Activated naive CD4-positive, alpha-beta T cell treated with anti-CD3 and anti-CD28 coated beads, Interleukin-2, amount 50 U/mL, for 24 hours (primary cell): Measurements from ENCODE around the gene HNRNPUL1.
A peak's percentile ranks its signal among the peaks of the same experiment; 100 is the strongest.
"Not testable (repeated sequence)": the region's sequence is repeated elsewhere in the genome, so short reads cannot be mapped to it uniquely, and the experiment has no call there.

Experiments used
- H3K27ac Mint-ChIP-seq: one replicate; pipeline ENCODE4 v1.8.0; 2021; ENCODE audit warnings: mild to moderate bottlenecking, mixed read lengths
- H3K27me3 Mint-ChIP-seq: one replicate; pipeline ENCODE4 v1.8.0; 2021; ENCODE audit warnings: mixed read lengths
- H3K36me3 Mint-ChIP-seq: one replicate; pipeline ENCODE4 v1.8.0; 2021; ENCODE audit warnings: mixed read lengths
- H3K4me1 Mint-ChIP-seq: one replicate; pipeline ENCODE4 v1.8.0; 2021; ENCODE audit warnings: mixed read lengths
- H3K4me3 Mint-ChIP-seq: one replicate; pipeline ENCODE4 v1.8.0; 2021; ENCODE audit warnings: mild to moderate bottlenecking, mixed read lengths
- H3K9me3 Mint-ChIP-seq: one replicate; pipeline ENCODE4 v1.8.0; 2021; ENCODE audit warnings: mixed read lengths

HNRNPUL1 gene

DNA sequence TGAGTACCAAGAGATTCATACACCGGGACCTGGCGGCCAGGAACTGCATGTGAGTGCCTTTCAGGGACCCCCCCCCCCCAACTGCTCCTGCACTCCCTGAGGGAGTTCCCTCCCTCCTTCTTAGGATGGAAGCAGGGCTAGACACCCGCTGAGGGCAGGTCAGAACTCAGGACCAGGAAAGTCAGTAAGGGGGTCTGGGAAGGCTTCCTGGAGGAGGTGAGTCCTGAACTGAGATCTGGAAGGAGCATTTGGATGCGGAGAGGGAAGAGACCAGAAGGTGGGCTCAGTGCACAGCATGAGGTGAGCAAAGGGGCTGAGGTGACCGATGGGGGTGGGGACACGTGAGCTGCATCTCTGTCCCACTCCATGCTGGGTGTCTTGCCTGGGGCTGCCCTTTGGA is 10.5 kb upstream of the HNRNPUL1 start:
- no peaks in the 10 kb centered on the region for H3K4me1 Mint-ChIP-seq

DNA sequence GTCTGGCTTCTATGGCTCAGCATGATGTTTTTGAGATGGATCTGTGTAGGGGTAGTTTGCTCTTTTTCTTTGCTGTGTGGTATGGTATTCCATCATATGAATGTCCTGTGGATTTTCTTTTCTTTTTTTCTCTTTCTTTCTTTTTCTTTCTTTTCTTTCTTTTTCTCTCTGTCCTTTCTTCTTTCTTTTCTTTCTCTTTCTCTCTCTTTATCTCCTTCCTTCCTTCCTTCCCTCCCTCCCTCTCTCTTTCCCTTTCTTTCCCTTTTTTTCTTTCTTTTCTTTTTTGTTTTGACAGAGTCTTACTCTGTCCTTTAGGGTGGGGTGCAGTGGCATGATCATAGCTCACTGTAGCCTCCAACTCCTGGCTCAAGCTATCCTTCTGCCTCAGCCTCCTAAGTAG is 9.0 kb upstream of the HNRNPUL1 start:
- Mint-ChIP-seq H3K27me3 (no peaks in the 10 kb centered on the region), H3K36me3 (no peaks in the 10 kb centered on the region), H3K4me3 (no peak overlapping the region), H3K27ac (no peak overlapping the region), H3K4me1 (no peaks in the 10 kb centered on the region), H3K9me3 (no peaks in the 10 kb centered on the region)

More for the DNA sequence above, 10.5 kb upstream of the HNRNPUL1 start:
- no peaks in the 10 kb centered on the region for H3K27me3 Mint-ChIP-seq
- no peaks in the 10 kb centered on the region for H3K36me3 Mint-ChIP-seq
- H3K27ac Mint-ChIP-seq, result no peak overlapping the region
- H3K4me3 Mint-ChIP-seq, result no peak overlapping the region
- H3K9me3 Mint-ChIP-seq, result no peaks in the 10 kb centered on the region

DNA sequence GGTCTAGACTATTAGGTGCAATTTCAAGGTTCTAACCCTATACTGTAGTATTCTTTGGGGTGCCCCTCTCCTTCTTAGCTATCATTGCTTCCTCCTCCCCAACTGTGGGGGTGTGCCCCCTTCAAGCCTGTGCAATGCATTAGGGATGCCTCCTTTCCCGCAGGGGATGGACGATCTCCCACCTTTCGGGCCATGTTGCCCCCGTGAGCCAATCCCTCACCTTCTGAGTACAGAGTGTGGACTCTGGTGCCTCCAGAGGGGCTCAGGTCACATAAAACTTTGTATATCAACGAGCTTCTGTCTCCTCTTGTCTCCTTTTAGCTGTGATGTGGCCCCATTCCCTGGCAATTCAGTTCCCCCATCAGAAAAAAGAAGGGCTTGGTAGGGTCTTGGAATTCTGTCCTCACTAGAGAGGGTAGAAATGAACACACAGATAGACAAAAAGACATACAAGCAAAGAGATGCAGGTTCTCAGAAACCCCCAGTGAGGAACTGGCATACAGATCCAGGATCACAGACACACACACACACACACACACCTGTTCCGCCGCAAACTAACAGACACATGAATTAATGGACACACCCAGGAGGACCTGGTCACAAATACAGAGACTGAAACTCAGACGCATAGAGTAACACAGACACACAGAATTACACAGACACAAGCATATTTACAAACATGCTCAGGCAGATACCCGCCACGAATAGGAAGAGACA is 2.5 kb upstream of the HNRNPUL1 start:
- H3K27ac Mint-ChIP-seq, result peak overlapping the region; percentile 99
- peak overlapping the region; percentile 95 for H3K4me3 Mint-ChIP-seq
- H3K36me3 Mint-ChIP-seq, result peaks cover 2% of the 10 kb centered on the region
- no peaks in the 10 kb centered on the region for H3K9me3 Mint-ChIP-seq
- H3K27me3 Mint-ChIP-seq, result no peaks in the 10 kb centered on the region
- H3K4me1 Mint-ChIP-seq, result peaks cover 29% of the 10 kb centered on the region

DNA sequence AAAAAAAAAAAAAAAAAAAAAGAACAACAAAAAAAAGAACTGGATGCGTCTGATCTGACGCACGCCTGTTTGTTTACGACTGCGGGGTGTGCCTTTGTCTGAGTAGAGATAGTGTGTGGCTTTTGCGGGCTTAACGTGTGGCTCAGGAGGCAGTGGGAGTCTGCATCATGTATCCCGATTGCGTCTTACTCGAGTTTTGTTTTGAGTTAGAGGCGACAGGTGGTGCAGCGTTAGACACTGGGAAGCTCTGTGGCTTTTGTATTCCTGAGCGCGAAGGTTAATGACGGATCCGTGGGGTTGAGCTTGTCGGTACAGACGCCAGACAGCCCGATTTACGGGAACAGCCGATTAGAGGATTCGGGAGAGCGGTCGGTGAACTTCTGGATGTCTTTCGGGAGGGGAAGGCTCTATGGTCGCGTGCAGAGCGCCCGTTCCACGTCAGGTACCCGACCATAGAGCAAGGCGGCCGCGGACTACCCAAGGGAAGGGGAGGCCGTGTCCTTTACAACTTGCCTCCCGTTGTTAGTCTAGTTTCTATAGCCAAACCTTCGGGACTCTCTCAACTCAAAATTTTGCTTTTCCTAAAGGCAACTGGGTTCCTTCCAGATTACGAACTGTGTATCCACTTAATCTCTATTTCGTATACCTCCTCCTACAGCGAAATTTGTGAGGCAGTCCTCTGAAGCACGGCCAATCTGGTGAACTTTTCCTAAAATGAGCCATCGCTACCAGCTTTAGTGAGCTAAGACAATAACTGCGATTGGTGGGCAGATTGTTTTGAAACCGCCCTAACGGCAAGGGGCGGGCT is 926 bp upstream of the HNRNPUL1 start:
- Mint-ChIP-seq H3K4me3 (peak overlapping the region; percentile 95), H3K9me3 (no peaks in the 10 kb centered on the region), H3K36me3 (peaks cover 4% of the 10 kb centered on the region), H3K27me3 (no peaks in the 10 kb centered on the region), H3K27ac (peak overlapping the region; percentile 99), H3K4me1 (peaks cover 44% of the 10 kb centered on the region)

DNA sequence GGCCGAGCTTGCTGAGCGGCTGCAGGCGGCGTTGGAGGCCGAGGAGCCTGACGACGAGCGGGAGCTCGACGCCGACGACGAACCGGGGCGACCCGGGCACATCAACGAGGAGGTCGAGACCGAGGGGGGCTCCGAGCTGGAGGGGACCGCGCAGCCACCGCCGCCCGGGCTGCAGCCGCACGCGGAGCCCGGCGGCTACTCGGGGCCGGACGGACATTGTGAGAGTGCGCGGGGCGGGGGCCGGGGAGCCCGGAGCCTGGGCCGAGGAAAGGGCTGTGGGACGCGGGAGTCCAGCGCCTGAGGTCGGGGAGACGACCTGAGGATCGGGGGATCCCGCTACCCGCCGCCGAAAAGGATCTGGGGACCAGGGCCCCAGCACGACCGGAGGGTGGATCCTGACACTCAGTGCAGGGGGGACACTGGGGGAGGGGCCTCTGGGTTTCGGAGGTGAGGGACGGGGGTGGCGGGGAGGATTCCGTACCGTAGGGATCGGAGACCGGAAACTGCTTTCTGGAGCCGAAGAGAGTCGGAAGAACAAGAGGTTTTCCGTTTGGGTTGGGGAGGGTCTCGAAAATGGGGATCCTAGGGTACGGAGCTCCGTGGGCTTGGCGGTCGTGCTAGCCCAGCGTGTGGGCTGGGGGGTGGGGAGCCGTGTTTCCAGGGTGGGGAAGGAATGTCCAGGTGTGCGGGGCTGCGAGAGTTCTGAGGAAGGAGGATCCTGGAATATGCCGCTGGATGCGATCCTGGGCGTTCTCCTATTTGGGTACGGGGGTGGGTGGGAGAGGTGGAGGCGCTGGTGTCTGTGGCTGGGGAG is 616 bp downstream of the HNRNPUL1 start:
- Mint-ChIP-seq H3K4me1 (peaks cover 44% of the 10 kb centered on the region), H3K36me3 (peaks cover 4% of the 10 kb centered on the region), H3K27me3 (no peaks in the 10 kb centered on the region), H3K4me3 (peak overlapping the region; percentile 95), H3K27ac (peak overlapping the region; percentile 99), H3K9me3 (no peaks in the 10 kb centered on the region)

DNA sequence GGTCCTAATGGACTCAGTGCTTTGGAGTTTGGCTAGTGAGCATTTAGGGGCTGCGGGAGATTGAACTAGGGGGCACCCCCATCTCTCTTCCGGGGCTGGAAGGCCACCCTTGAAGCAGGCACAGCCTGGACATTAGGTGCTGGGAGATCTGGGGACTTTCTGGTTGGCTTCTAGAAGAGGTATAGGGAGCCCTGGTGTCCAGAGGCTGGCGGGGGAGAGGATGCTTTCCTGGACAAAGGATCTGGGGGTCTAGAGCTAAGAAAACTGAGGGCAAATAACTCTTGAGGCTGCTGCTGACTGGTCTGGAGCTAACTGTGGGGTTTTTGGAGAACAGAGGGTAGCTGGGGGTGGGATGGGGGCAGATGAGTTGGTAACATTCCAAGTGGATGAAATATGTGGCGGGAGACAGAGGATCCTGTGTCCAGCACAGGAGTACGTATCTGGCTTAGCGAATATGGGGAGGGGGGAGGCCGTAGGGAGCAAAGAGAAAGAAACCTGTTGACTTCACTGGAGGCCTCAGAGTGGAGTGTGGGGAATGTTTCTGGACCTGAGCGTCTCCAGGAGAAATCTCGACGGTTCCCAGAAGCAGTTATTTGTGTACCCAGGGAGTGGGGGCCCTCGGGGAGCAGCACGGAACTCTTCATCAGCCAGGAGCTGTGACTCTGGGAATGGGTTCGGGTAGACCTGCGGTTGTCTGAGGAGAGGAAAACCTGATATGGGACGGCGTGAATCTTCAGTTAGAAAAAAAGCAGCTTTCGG is 1.4 kb downstream of the HNRNPUL1 start:
- peaks cover 44% of the 10 kb centered on the region for H3K4me1 Mint-ChIP-seq
- no peaks in the 10 kb centered on the region for H3K9me3 Mint-ChIP-seq
- peak overlapping the region; percentile 98 for H3K27ac Mint-ChIP-seq
- peak overlapping the region; percentile 95 for H3K4me3 Mint-ChIP-seq
- peaks cover 4% of the 10 kb centered on the region for H3K36me3 Mint-ChIP-seq
- no peaks in the 10 kb centered on the region for H3K27me3 Mint-ChIP-seq

DNA sequence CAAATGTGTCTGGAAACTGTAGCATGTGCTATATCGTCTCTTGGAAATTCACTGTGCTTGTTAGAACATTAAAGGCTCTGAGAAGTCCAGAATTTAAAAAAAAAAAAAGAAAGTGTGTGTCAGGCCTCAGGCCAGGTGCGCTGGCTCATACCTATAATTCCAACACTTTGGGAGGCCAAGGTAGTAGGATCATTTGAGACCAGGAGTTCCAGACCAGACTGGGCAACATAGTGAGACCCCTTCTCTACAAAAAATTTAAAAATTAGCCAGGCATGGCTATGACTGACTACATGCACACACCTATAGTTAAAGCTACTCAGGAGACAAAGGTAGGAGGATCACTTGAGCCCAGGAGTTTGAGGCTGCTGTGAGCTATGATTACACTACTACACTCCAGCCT is 4.9 kb downstream of the HNRNPUL1 start:
- Mint-ChIP-seq H3K4me1 (peaks cover 29% of the 10 kb centered on the region), H3K27ac (no peak overlapping the region), H3K27me3 (no peaks in the 10 kb centered on the region), H3K4me3 (no peak overlapping the region), H3K9me3 (no peaks in the 10 kb centered on the region), H3K36me3 (peaks cover 11% of the 10 kb centered on the region)

DNA sequence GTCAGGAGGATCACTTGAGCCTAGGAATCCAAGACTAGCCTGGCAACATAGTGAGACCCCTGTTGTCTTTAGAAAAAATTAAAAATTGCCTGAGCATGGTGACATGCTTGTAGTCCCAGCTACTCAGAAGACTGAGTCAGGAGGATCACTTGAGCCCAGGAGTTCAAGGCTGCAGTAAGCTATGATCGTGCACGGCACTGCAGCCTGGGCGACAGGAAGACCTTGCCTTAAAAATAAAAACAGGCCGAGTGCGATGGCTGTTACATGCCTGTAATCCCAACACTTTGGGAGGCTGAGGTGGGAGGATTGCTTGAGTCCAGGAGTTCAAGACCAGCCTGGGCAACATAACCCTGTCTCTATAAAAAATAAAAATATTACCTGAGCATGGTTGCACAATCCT is 5.4 kb downstream of the HNRNPUL1 start:
- H3K4me1 Mint-ChIP-seq, result peaks cover 29% of the 10 kb centered on the region
- H3K9me3 Mint-ChIP-seq, result no peaks in the 10 kb centered on the region
- no peak overlapping the region for H3K27ac Mint-ChIP-seq
- peaks cover 11% of the 10 kb centered on the region for H3K36me3 Mint-ChIP-seq
- H3K27me3 Mint-ChIP-seq, result no peaks in the 10 kb centered on the region
- no peak overlapping the region for H3K4me3 Mint-ChIP-seq

DNA sequence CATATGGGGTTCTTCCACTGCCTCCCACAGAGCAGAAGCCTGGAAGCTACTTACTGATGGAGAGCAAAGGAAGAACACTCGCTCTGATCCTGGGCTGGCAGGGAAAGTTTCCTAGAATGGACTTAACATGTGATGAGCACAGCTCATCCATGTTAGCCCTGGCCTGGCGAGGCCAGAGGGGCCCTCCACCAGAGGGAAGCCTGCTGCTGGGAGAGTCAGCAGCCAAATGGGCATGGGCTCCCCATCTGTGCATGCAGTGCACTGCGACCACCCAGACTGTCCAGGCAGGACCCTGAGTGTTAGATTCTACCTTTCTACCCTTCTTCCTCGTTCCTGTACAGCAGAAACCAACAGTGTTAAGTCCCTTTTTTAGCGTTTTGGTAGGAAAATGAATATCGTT is 8.9 kb downstream of the HNRNPUL1 start:
- Mint-ChIP-seq H3K9me3 (no peaks in the 10 kb centered on the region), H3K27ac (no peak overlapping the region), H3K4me1 (peaks cover under 1% of the 10 kb centered on the region), H3K36me3 (peaks cover 15% of the 10 kb centered on the region), H3K27me3 (no peaks in the 10 kb centered on the region), H3K4me3 (no peak overlapping the region)

DNA sequence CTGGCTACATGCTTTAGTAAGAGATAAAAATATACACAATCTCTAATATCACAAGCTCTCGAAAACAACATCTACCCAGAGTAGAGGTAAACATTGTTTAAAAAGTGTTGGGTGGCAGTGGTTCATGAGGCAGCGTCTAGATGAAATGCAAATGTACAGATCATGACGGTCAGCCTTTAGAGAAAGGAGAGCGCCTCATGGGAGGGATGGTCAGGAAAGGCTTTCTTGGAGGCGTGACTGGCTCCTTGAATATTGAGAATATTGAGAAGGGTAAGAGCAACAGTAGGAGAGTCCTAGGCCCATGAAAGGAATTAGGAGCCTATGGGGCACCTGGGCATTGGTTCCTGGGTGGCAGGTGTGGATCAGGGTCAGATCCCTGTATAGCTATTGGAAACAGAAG is 10.6 kb downstream of the HNRNPUL1 start:
- Mint-ChIP-seq H3K4me1 (no peaks in the 10 kb centered on the region), H3K27ac (peak overlapping the region; percentile 30), H3K4me3 (no peak overlapping the region), H3K36me3 (peaks cover 16% of the 10 kb centered on the region), H3K9me3 (no peaks in the 10 kb centered on the region), H3K27me3 (no peaks in the 10 kb centered on the region)

DNA sequence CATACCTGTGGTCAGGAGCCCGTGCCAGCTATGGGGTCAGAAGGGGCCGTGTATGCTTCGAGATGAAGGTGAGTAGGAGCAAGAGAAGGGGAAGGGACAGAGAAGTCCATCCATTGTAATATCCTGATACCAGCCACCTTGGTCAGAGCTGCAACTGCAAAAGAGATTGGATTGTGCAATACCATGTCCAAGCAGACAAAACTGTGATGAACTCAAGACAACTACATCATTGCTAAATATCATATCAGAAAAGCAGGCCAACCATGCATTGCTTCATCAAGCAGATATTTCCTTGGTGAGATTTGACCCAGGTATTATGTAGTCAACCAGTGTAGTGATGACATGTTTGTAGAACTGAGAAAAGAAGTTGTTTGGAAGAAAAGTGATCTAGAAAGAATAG is 12.1 kb downstream of the HNRNPUL1 start:
- no peaks in the 10 kb centered on the region for H3K9me3 Mint-ChIP-seq
- peaks cover 17% of the 10 kb centered on the region for H3K36me3 Mint-ChIP-seq
- no peak overlapping the region for H3K4me3 Mint-ChIP-seq
- no peak overlapping the region for H3K27ac Mint-ChIP-seq
- H3K27me3 Mint-ChIP-seq, result no peaks in the 10 kb centered on the region
- H3K4me1 Mint-ChIP-seq, result no peaks in the 10 kb centered on the region

DNA sequence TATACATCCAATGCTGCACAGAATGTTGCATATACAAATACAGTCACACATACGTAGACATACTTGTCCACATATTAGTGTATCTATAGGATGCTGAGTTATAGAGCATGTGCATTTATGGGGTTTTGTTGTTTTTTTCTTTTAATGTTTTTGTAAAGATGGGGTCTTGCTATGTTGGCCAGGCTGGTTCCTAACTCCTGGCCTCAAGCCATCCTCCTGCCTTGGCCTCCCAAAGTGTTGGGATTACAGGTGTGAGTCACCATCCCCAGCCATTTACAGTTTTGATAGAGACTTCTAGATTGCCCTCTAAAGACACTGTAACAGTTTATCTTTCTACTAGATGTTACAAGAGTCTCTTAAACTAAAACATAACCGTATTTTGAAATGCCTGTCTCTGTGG is 14.3 kb downstream of the HNRNPUL1 start:
- Mint-ChIP-seq H3K4me1 (no peaks in the 10 kb centered on the region), H3K36me3 (peaks cover 14% of the 10 kb centered on the region), H3K4me3 (no peak overlapping the region), H3K9me3 (no peaks in the 10 kb centered on the region), H3K27me3 (no peaks in the 10 kb centered on the region), H3K27ac (no peak overlapping the region)

DNA sequence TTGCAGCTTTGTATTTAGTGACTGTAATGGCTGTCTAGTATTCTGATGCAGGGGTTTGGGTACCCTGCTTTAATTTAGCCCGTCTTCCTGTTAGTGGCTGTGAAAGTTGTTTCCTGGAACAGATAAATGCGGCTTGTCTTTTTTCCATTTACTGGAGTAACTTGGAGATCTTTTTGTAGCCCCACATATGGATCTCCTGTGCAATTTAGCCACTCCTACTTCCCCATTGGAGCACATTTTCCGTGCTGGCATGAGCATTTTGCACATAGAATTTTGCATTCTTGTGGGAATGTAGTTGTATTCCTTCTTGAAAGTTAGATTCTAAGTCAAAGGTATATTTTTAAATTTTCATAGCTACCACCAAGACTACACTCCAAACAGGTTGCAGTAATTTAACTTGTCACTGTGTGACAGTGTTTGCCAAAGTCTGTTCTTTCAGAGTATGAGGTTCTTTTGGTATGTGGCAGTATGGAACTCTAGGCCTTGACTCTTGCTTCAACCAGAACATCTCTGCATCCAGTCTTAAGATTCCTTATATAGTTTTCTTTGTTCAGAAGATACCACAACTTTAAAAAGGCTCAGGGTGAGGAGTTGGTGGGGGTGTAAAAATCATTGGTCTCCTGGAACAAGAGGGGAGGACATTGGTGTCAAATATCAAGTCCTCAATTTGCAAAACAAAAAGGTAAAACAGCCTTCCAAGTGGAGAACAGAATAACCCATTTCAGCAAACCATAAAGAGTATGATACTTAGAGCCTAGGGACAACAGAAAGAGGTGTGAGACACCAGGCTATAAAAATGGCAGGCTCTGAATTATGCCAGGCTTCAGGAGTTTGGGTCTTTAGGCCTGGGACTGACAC is 24.7 kb downstream of the HNRNPUL1 start:
- Mint-ChIP-seq H3K27me3 (no peaks in the 10 kb centered on the region), H3K36me3 (peaks cover 7% of the 10 kb centered on the region), H3K9me3 (no peaks in the 10 kb centered on the region), H3K4me3 (no peak overlapping the region), H3K4me1 (peaks cover 8% of the 10 kb centered on the region), H3K27ac (no peak overlapping the region)

DNA sequence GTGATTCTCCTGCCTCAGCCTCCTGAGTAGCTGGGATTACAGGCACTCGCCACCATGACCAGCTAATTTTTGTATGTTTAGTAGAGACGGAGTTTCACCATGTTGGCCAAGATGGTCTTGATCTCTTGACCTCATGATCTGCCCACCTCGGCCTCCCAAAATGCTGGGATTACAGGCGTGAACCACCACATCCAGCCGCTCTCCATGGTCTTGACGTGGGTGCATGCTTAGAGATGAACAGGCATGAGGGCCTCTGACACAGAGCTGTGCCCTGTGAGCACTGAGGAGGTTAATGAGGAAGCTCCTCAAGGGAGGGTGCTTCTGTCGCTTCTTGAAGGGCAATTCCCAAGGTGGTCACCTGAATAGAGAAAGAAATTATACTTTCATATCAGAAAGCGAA is 25.6 kb downstream of the HNRNPUL1 start:
- not testable (repeated sequence) for H3K36me3 Mint-ChIP-seq

More for the DNA sequence above, 25.6 kb downstream of the HNRNPUL1 start:
- H3K27ac Mint-ChIP-seq, H3K9me3 Mint-ChIP-seq, H3K27me3 Mint-ChIP-seq, H3K4me3 Mint-ChIP-seq: not testable (repeated sequence)
- peaks cover 11% of the 10 kb centered on the region for H3K4me1 Mint-ChIP-seq
